NCI-H1048 (cell line): ENCODE results near the gene CHAD.
A peak's percentile ranks its signal among the peaks of the same experiment; 100 is the strongest.
"Not testable (repeated sequence)": the region's sequence is repeated elsewhere in the genome, so short reads cannot be mapped to it uniquely, and the experiment has no call there.

Experiments
- DNase-seq: peaks from one replicate; lab custom pipeline; 2025; lab: John Stamatoyannopoulos, UW

The CHAD gene

GRCh38 chr17:50495217-50495823 lies 26.6 kb upstream of the CHAD start:
- no peak for DNase-seq

GRCh38 chr17:50493744-50494143 lies 25.1 kb upstream of the CHAD start:
- no peak for DNase-seq

GRCh38 chr17:50492214-50492613 lies 23.5 kb upstream of the CHAD start:
- no peak for DNase-seq

- no peak for DNase-seq
Observed at GRCh38 chr17:50491505-50491904, 22.8 kb upstream of the CHAD start.

- DNase-seq: no peak
Observed at GRCh38 chr17:50488880-50489279, 20.2 kb upstream of the CHAD start.

GRCh38 chr17:50487213-50488096 lies 18.8 kb upstream of the CHAD start:
- DNase-seq: no peak

- no peak for DNase-seq
Observed at GRCh38 chr17:50484386-50485155, 15.9 kb upstream of the CHAD start.

GRCh38 chr17:50483266-50483665 lies 14.6 kb upstream of the CHAD start:
- DNase-seq: no peak

- DNase-seq: peak; percentile 10
Observed at GRCh38 chr17:50482516-50482915, 13.8 kb upstream of the CHAD start.

- no peak for DNase-seq
Observed at GRCh38 chr17:50482110-50482509, 13.4 kb upstream of the CHAD start.

- no peak for DNase-seq
Observed at GRCh38 chr17:50481648-50482047, 13.0 kb upstream of the CHAD start.

- no peak for DNase-seq
Observed at GRCh38 chr17:50480854-50481490, 12.3 kb upstream of the CHAD start.

- no peak for DNase-seq
Observed at GRCh38 chr17:50480142-50480764, 11.6 kb upstream of the CHAD start.

GRCh38 chr17:50479522-50480141 lies 11.0 kb upstream of the CHAD start:
- peak; percentile 36 for DNase-seq

- DNase-seq: peak; percentile 54
Observed at GRCh38 chr17:50478391-50479381, 10.0 kb upstream of the CHAD start, which contains the start of gene RSAD1. RSAD1 (plus strand) TSS chr17:50478860; CDS start chr17:50478885, 25 bp downstream.

- DNase-seq: no peak
Observed at GRCh38 chr17:50477976-50478375, 9.3 kb upstream of the CHAD start.

GRCh38 chr17:50476545-50477315 lies 8.1 kb upstream of the CHAD start:
- no peak for DNase-seq

GRCh38 chr17:50475775-50476544 lies 7.3 kb upstream of the CHAD start:
- DNase-seq: not testable (repeated sequence)
